HepG2 (cell line): ENCODE measurements around the gene CNTN4. TPM values are rescaled to one million over a fixed set of nuclear protein-coding genes. Genes with fewer than 3 reads are reported as not detected.
"Not testable (repeated sequence)": the region's sequence is repeated elsewhere in the genome, so short reads cannot be mapped to it uniquely, and the experiment has no call there.

ENCODE experiments used
- ATAC-seq: fragments of 200-7000 bp; cut with Tn5 transposase; 3 replicates; pipeline ENCODE4 v1.9.1; 2020; ENCODE audit warnings: mild to moderate bottlenecking, moderate library complexity
- BruUV-seq: library from RNA; stranded (reverse); fragments of 400-500 nt; replicated peaks from 2 replicates; lab custom pipeline; 2021; lab: Mats Ljungman, UMichigan
- CTCF ChIA-PET: fragments of 300-600 bp; formaldehyde crosslinking; extraction: SDS; loops from one replicate; lab custom pipeline; 2021; ENCODE audit warnings: low total read pairs, inconsistent platforms, low intra/inter-chr PET ratio; lab: Yijun Ruan, JAX
- POLR2A ChIA-PET: fragments of 350-600 bp; sonication (Branson Sonifier 250); formaldehyde crosslinking; loops from one replicate; lab custom pipeline; 2020; ENCODE audit warnings: antibody characterized with exemption, inconsistent platforms; lab: Yijun Ruan, JAX
- DNase-seq: peaks from one replicate; pipeline ENCODE4 v3.0.0-alpha.2; 2015; ENCODE audit warnings: low spot score
- FAIRE-seq: peaks from 3 replicates; lab custom pipeline; 2011; peaks lifted over from hg19 to GRCh38; lab: Jason Lieb, UNC
- H2AFZ ChIP-seq: one replicate; pipeline ENCODE4 v1.6.1; 2011; ENCODE audit warnings: low read length, inconsistent platforms
- H3K27ac ChIP-seq: fragments of 300-600 bp; 3 replicates; pipeline ENCODE4 v1.8.0; 2011; ENCODE audit warnings: mixed run types, mild to moderate bottlenecking, mixed read lengths, low read length, inconsistent platforms; ENCODE audit not compliant: insufficient read depth; ENCODE audit errors: extremely low read length
- H3K27me3 ChIP-seq, 2 experiments: fragments of 200-600 bp in 1 of 2; 2 replicates in 1 of 2; 3 replicates in 1 of 2; pipeline versions ENCODE4 v1.6.0 to v1.8.0; 2011; ENCODE audit warnings: low read length in 2 of 2, mild to moderate bottlenecking in 2 of 2, moderate library complexity in 2 of 2, inconsistent platforms in 1 of 2; ENCODE audit not compliant: insufficient read depth in 2 of 2, control insufficient read depth in 1 of 2
- H3K36me3 ChIP-seq, 2 experiments: fragments of 200-600 bp in 1 of 2; replicated peaks in 1 of 2; 2 replicates in 1 of 2; 3 replicates in 1 of 2; pipeline versions ENCODE4 v1.5.1 to v1.8.0; 2011; ENCODE audit warnings: low read length in 2 of 2, inconsistent platforms in 1 of 2; ENCODE audit not compliant: insufficient read depth in 2 of 2, control insufficient read depth in 1 of 2
- H3K4me1 ChIP-seq: 2 replicates; pipeline ENCODE4 v1.5.1; 2012; ENCODE audit warnings: low read length, inconsistent platforms; ENCODE audit not compliant: insufficient read depth
- H3K4me2 ChIP-seq: 2 replicates; pipeline ENCODE4 v1.6.0; 2011; ENCODE audit warnings: low read depth, low read length, inconsistent platforms
- H3K4me3 ChIP-seq, 3 experiments: fragments of 200-600 bp in 1 of 3; sonication (generic), shearing (Covaris generic) in 1 of 3; replicated peaks in 1 of 3; 2 replicates each; pipeline ENCODE4 v1.5.1; 2011 to 2016; ENCODE audit warnings: low read length in 3 of 3, inconsistent platforms in 2 of 3, low read depth in 2 of 3, mild to moderate bottlenecking in 2 of 3, control low read depth in 1 of 3, mixed read lengths in 1 of 3; ENCODE audit not compliant: insufficient read depth in 1 of 3
- H3K79me2 ChIP-seq: one replicate; pipeline ENCODE4 v1.6.1; 2011; ENCODE audit warnings: low read length, inconsistent platforms; ENCODE audit not compliant: insufficient read depth
- H3K9ac ChIP-seq: 2 replicates; pipeline ENCODE4 v1.6.0; 2011; ENCODE audit warnings: mild to moderate bottlenecking, low read depth, low read length, inconsistent platforms; ENCODE audit not compliant: insufficient read depth
- H3K9me3 ChIP-seq: 2 replicates; pipeline ENCODE4 v1.5.1; 2012; ENCODE audit warnings: mild to moderate bottlenecking, low read length
- H4K20me1 ChIP-seq: 2 replicates; pipeline ENCODE4 v1.6.0; 2011; ENCODE audit warnings: inconsistent platforms, mild to moderate bottlenecking, low read length, moderate library complexity; ENCODE audit not compliant: insufficient read depth
- ZNF83 ChIP-seq: sonication (generic); formaldehyde crosslinking; IDR thresholded peaks from 2 replicates; pipeline ENCODE4 v1.4.0; 2020; ENCODE audit warnings: missing genetic modification reagents, mild to moderate bottlenecking, borderline replicate concordance
- WGBS: methylation state at CpG from one replicate; pipeline ENCODE4 v1.1.6; 2017; ENCODE audit warnings: low lambda C conversion rate; 5-methylcytosine and 5-hydroxymethylcytosine counted together
- in situ Hi-C: cut with HindIII; loops from 2 replicates; pipeline ENCODE4 v1.10.0; 2017; ENCODE audit warnings: low pct_unique_long_range_greater_than_20kb; ENCODE audit not compliant: extremely low pct_ligation_motif_present
- intact Hi-C: fragments of 100-400 bp; cut with micrococcal nuclease; formaldehyde crosslinking; loops from one replicate; pipeline ENCODE4 v1.10.0; 2022; ENCODE audit not compliant: unreplicated experiment
- polyA plus RNA-seq, 8 experiments: library from polyadenylated mRNA; depleted of rRNA in 3 of 8; stranded (reverse) in 7 of 8; unstranded in 1 of 8; fragments of >200 nt; fragmentation: Illumina TruSeq in 4 of 8; extraction: Trizol in 4 of 8; gene quantifications; 2 replicates each; pipeline versions ENCODE4 v1.2.1 to v1.2.3, GENCODE V29; 2011 to 2016; ENCODE audit warnings: low read depth in 4 of 8, missing spikeins in 1 of 8, mixed read lengths in 1 of 8; ENCODE audit not compliant: insufficient read depth in 1 of 8
- total RNA-seq, 5 experiments: library from RNA; depleted of rRNA; stranded (reverse); fragments of >200 nt; fragmentation: Illumina TruSeq; extraction: Trizol; gene quantifications; 2 replicates each; pipeline ENCODE4 v1.2.3, GENCODE V29; 2016; ENCODE audit warnings: low read depth in 1 of 5

The CNTN4 gene
- total and polyA plus RNA-seq, 2 of the 13 experiments (the other 11 are each of a cell fraction or from before 2014, with no cell fraction given), result 0.01 to 0.13 TPM

DNA sequence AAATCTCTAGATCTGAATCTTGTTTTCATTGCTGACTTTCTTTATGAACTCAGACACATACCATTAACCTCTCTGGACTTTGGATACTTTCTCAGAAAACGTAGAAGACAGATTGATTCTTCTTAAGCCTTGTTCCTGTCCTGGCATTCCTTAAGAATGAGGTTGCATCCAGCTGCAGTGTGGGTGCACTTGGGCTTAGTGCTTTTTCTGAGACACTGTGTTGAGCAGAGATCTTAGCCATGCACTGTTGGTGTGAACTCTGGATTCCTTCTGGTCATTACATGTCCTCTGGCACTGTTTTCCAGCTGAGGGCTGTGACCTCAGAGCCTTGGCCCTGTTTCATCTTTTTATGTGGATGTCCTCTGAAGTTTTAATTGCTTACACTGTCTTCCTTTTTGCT is 428.3 kb downstream of the CNTN4 start (continued):
- TF ChIP-seq ZNF83, result no peak

DNA sequence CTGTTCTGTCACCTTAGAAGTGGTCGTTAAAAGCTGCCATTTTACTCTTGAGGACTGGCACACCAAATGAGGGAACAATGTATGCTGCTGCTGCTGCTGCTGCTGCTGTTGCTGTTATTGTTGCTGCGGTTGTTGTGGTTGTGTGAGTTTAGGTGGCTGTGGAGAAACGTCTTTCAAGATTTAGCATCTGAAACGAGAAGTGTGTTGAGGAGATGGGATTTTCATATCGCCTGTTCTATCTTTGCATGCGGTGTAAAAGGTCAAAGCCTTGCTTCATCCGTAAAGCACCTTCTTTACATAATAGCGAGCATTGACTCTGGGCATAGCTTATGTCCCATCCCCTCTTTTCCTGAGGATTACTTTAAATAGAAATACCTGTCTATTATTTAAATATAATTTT is 428.7 kb downstream of the CNTN4 start:
- H3K4me3 ChIP-seq, CTCF ChIA-PET, H2AFZ ChIP-seq, FAIRE-seq, H3K4me1 ChIP-seq, in situ Hi-C loops, H3K9ac ChIP-seq, H3K27me3 ChIP-seq, intact Hi-C loops, H3K4me2 ChIP-seq, ATAC-seq, H3K36me3 ChIP-seq, H4K20me1 ChIP-seq, POLR2A ChIA-PET, H3K27ac ChIP-seq, H3K9me3 ChIP-seq, BruUV-seq, DNase-seq, H3K79me2 ChIP-seq: not testable (repeated sequence)
- WGBS, result 8% methylated on average over 8 of the region's 8 CpGs

DNA sequence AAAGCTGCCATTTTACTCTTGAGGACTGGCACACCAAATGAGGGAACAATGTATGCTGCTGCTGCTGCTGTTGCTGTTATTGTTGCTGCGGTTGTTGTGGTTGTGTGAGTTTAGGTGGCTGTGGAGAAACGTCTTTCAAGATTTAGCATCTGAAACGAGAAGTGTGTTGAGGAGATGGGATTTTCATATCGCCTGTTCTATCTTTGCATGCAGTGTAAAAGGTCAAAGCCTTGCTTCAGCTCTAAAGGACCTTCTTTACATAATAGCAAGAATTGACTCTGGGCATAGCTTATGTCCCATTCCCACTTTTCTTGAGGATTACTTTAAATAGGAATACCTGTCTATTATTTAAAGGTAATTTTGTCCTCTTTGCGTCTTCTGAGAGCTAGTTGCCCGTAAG is 436.1 kb downstream of the CNTN4 start:
- H3K36me3 ChIP-seq, H3K9ac ChIP-seq, FAIRE-seq, BruUV-seq, ATAC-seq, H3K27ac ChIP-seq, H3K4me3 ChIP-seq, H3K4me1 ChIP-seq, DNase-seq, POLR2A ChIA-PET, H3K27me3 ChIP-seq, H4K20me1 ChIP-seq, intact Hi-C loops, H3K79me2 ChIP-seq, in situ Hi-C loops, H2AFZ ChIP-seq, H3K4me2 ChIP-seq, CTCF ChIA-PET: not testable (repeated sequence)
- H3K9me3 ChIP-seq, result peaks cover 20% of the 10 kb centered on the region
- WGBS, result 0% methylated on average over 6 of the region's 6 CpGs
